ENCODE results near the gene DMRTC2. TPM values are rescaled to one million over a fixed set of nuclear protein-coding genes. Genes with fewer than 3 reads are reported as not detected.

Gene DMRTC2
- total RNA-seq, 1 donor from 2014 or later: not detected

- Mint-ChIP-seq H3K9me3 (ENCODE audit: low read depth) (peaks cover 20% of the 10 kb centered on the region), H3K4me3 (ENCODE audit: low read depth) (no peak overlapping the region), H3K36me3 (ENCODE audit: insufficient read depth) (no peaks in the 10 kb centered on the region), H3K27ac (no peak overlapping the region), H3K4me1 (ENCODE audit: low read depth) (no peaks in the 10 kb centered on the region), H3K27me3 (no peaks in the 10 kb centered on the region)
- no peak for DNase-seq (ENCODE audit: low spot score, unreplicated experiment)
- TF ChIP-seq CTCF (IDR thresholded peaks at IDR 0.05; ENCODE audit: unreplicated experiment): no peak
These were observed 34.5 kb upstream of the DMRTC2 start for GRCh38 chr19:41810301-41810700.

- H3K4me1 Mint-ChIP-seq (ENCODE audit: low read depth): no peaks in the 10 kb centered on the region
- DNase-seq (ENCODE audit: low spot score, unreplicated experiment): no peak
- H3K27me3 Mint-ChIP-seq: no peaks in the 10 kb centered on the region
- H3K36me3 Mint-ChIP-seq (ENCODE audit: insufficient read depth): no peaks in the 10 kb centered on the region
- H3K9me3 Mint-ChIP-seq (ENCODE audit: low read depth): peaks cover 15% of the 10 kb centered on the region
- no peak overlapping the region for H3K4me3 Mint-ChIP-seq (ENCODE audit: low read depth)
- no peak overlapping the region for H3K27ac Mint-ChIP-seq
- no peak for TF ChIP-seq CTCF (IDR thresholded peaks at IDR 0.05; ENCODE audit: unreplicated experiment)
These were observed 33.8 kb upstream of the DMRTC2 start for GRCh38 chr19:41811036-41811435.

- Mint-ChIP-seq H3K4me1 (ENCODE audit: low read depth) (no peaks in the 10 kb centered on the region), H3K27ac (no peak overlapping the region), H3K9me3 (ENCODE audit: low read depth) (peaks cover 12% of the 10 kb centered on the region), H3K4me3 (ENCODE audit: low read depth) (no peak overlapping the region), H3K36me3 (ENCODE audit: insufficient read depth) (no peaks in the 10 kb centered on the region), H3K27me3 (no peaks in the 10 kb centered on the region)
- no peak for TF ChIP-seq CTCF (IDR thresholded peaks at IDR 0.05; ENCODE audit: unreplicated experiment)
- no peak for DNase-seq (ENCODE audit: low spot score, unreplicated experiment)
These were observed 32.9 kb upstream of the DMRTC2 start for GRCh38 chr19:41811981-41812380.

GRCh38 chr19:41813911-41814310 is 30.9 kb upstream of the DMRTC2 start:
- Mint-ChIP-seq H3K36me3 (ENCODE audit: insufficient read depth) (no peaks in the 10 kb centered on the region), H3K9me3 (ENCODE audit: low read depth) (peaks cover 14% of the 10 kb centered on the region), H3K4me3 (ENCODE audit: low read depth) (no peak overlapping the region), H3K27me3 (peaks cover 6% of the 10 kb centered on the region), H3K27ac (no peak overlapping the region), H3K4me1 (ENCODE audit: low read depth) (no peaks in the 10 kb centered on the region)
- no peak for DNase-seq (ENCODE audit: low spot score, unreplicated experiment)
- TF ChIP-seq CTCF (IDR thresholded peaks at IDR 0.05; ENCODE audit: unreplicated experiment): no peak

GRCh38 chr19:41815301-41815700 is 29.5 kb upstream of the DMRTC2 start:
- no peak for TF ChIP-seq CTCF (IDR thresholded peaks at IDR 0.05; ENCODE audit: unreplicated experiment)
- Mint-ChIP-seq H3K4me3 (ENCODE audit: low read depth) (no peak overlapping the region), H3K27me3 (peaks cover 7% of the 10 kb centered on the region), H3K36me3 (ENCODE audit: insufficient read depth) (no peaks in the 10 kb centered on the region), H3K27ac (no peak overlapping the region), H3K4me1 (ENCODE audit: low read depth) (no peaks in the 10 kb centered on the region), H3K9me3 (ENCODE audit: low read depth) (peaks cover 14% of the 10 kb centered on the region)
- DNase-seq (ENCODE audit: low spot score, unreplicated experiment): no peak

Data from progenitor cell of endocrine pancreas (in vitro differentiated cells).